Measurements from ENCODE around the gene C10orf143.
"Not testable (repeated sequence)": the region's sequence is repeated elsewhere in the genome, so short reads cannot be mapped to it uniquely, and the experiment has no call there.

Gene C10orf143

GRCh38 chr10:130128922-130129321, 18.3 kb upstream of the C10orf143 start:
- no peak overlapping the region for H3K4me3 ChIP-seq (replicated peaks; ENCODE audit: low read depth, low read length)
- no peak for TF ChIP-seq CTCF (IDR thresholded peaks at IDR 0.05; ENCODE audit: low read depth, low read length, missing control alignments)
- no peak for DNase-seq (ENCODE audit: extremely low read depth, low read depth)

- TF ChIP-seq CTCF (IDR thresholded peaks at IDR 0.05; ENCODE audit: low read depth, low read length, missing control alignments), result no peak
- no peak for DNase-seq (ENCODE audit: extremely low read depth, low read depth)
- H3K4me3 ChIP-seq (replicated peaks; ENCODE audit: low read depth, low read length), result no peak overlapping the region
These were observed 17.6 kb upstream of the C10orf143 start for GRCh38 chr10:130128062-130128781.

- TF ChIP-seq CTCF (IDR thresholded peaks at IDR 0.05; ENCODE audit: low read depth, low read length, missing control alignments), result peak; percentile 86
- peak; percentile 41 for DNase-seq (ENCODE audit: extremely low read depth, low read depth)
- no peak overlapping the region for H3K4me3 ChIP-seq (replicated peaks; ENCODE audit: low read depth, low read length)
These were observed 16.9 kb upstream of the C10orf143 start for GRCh38 chr10:130127364-130128061.

- H3K4me3 ChIP-seq (replicated peaks; ENCODE audit: low read depth, low read length), result no peak overlapping the region
- DNase-seq (ENCODE audit: extremely low read depth, low read depth), result no peak
- TF ChIP-seq CTCF (IDR thresholded peaks at IDR 0.05; ENCODE audit: low read depth, low read length, missing control alignments), result no peak
These were observed 11.0 kb upstream of the C10orf143 start for GRCh38 chr10:130121486-130122079.

- not testable (repeated sequence) for DNase-seq (ENCODE audit: extremely low read depth, low read depth); H3K4me3 ChIP-seq (replicated peaks; ENCODE audit: low read depth, low read length)
These were observed 6.9 kb upstream of the C10orf143 start for GRCh38 chr10:130117535-130117934.

- not testable (repeated sequence) for DNase-seq (ENCODE audit: extremely low read depth, low read depth); H3K4me3 ChIP-seq (replicated peaks; ENCODE audit: low read depth, low read length)
These were observed 6.3 kb upstream of the C10orf143 start for GRCh38 chr10:130116942-130117341.

- TF ChIP-seq CTCF (IDR thresholded peaks at IDR 0.05; ENCODE audit: low read depth, low read length, missing control alignments), result no peak
- DNase-seq (ENCODE audit: extremely low read depth, low read depth), result no peak
These were observed 2.2 kb upstream of the C10orf143 start for GRCh38 chr10:130112821-130113220.

More at GRCh38 chr10:130112821-130113220, 2.2 kb upstream of the C10orf143 start:
- H3K4me3 ChIP-seq (replicated peaks; ENCODE audit: low read depth, low read length), result no peak overlapping the region
